K562 (cell line): ENCODE data around the gene SERGEF. TPM values are rescaled to one million over a fixed set of nuclear protein-coding genes. Genes with fewer than 3 reads are reported as not detected.

Experiments used
- ATAC-seq: fragments of 200-7000 bp; cut with Tn5 transposase; 3 replicates; pipeline ENCODE4 v1.9.1; 2020; ENCODE audit warnings: moderate library complexity
- BruUV-seq: library from RNA; stranded (reverse); fragments of 400-500 nt; replicated peaks from 2 replicates; lab custom pipeline; 2021; lab: Mats Ljungman, UMichigan
- CTCF ChIA-PET: fragments of 300-600 bp; formaldehyde crosslinking; extraction: SDS; loops from one replicate; lab custom pipeline; 2021; ENCODE audit warnings: low intra/inter-chr PET ratio; lab: Yijun Ruan, JAX
- POLR2A ChIA-PET: fragments of 300-600, 350-650 bp; sonication (Branson Sonifier 250); formaldehyde crosslinking; extraction: SDS; loops from one replicate; lab custom pipeline; 2021; ENCODE audit warnings: antibody characterized with exemption, inconsistent platforms; lab: Yijun Ruan, JAX
- DNase-seq, 4 experiments: peaks; one replicate each; pipeline versions ENCODE4 v3.0.0 to v3.0.0-alpha.2; 2011 to 2018; ENCODE audit warnings: low spot score in 3 of 4, mixed read lengths in 3 of 4; ENCODE audit errors: extremely low read depth in 1 of 4
- FAIRE-seq: peaks from 2 replicates; lab custom pipeline; 2011; peaks lifted over from hg19 to GRCh38; lab: Jason Lieb, UNC
- H2AFZ ChIP-seq: 2 replicates; pipeline ENCODE4 v1.6.0; 2011; ENCODE audit warnings: low read depth, low read length, control low read depth, inconsistent platforms
- H3K27ac ChIP-seq: fragments of 200-600 bp; 3 replicates; pipeline ENCODE4 v1.8.0; 2011; ENCODE audit warnings: low read depth, mild to moderate bottlenecking, control low read depth, inconsistent platforms, low read length, moderate library complexity, mixed read lengths; ENCODE audit errors: extremely low read depth
- H3K27me3 ChIP-seq, 2 experiments: fragments of 300-600 bp in 1 of 2; 2 replicates in 1 of 2; 3 replicates in 1 of 2; pipeline versions ENCODE4 v1.6.0 to v1.8.0; 2011; ENCODE audit warnings: inconsistent platforms in 2 of 2, low read length in 2 of 2, mild to moderate bottlenecking in 1 of 2, mixed read lengths in 1 of 2, moderate library complexity in 1 of 2; ENCODE audit not compliant: control insufficient read depth in 2 of 2, insufficient read depth in 2 of 2
- H3K36me3 ChIP-seq: fragments of 300-600 bp; 3 replicates; pipeline ENCODE4 v1.8.0; 2011; ENCODE audit warnings: mild to moderate bottlenecking, low read length, inconsistent platforms; ENCODE audit not compliant: control insufficient read depth, insufficient read depth
- H3K4me1 ChIP-seq, 2 experiments: fragments of 200-600 bp in 1 of 2; replicated peaks in 1 of 2; 2 replicates in 1 of 2; 3 replicates in 1 of 2; pipeline versions ENCODE4 v1.5.1 to v1.8.0; 2011; ENCODE audit warnings: inconsistent platforms in 2 of 2, low read length in 2 of 2, mild to moderate bottlenecking in 1 of 2, mixed read lengths in 1 of 2, moderate library complexity in 1 of 2; ENCODE audit not compliant: control insufficient read depth in 2 of 2, insufficient read depth in 2 of 2
- H3K4me2 ChIP-seq: 2 replicates; pipeline ENCODE4 v1.6.1; 2011; ENCODE audit warnings: low read length, control low read depth, inconsistent platforms, mixed read lengths; ENCODE audit not compliant: insufficient read depth
- H3K4me3 ChIP-seq: fragments of 200-600 bp; sonication (generic), shearing (Covaris generic); 2 replicates; pipeline ENCODE4 v1.5.1; 2016; ENCODE audit warnings: control low read depth, inconsistent platforms
- H3K79me2 ChIP-seq: fragments of 200-600 bp; 3 replicates; pipeline ENCODE4 v1.8.0; 2011; ENCODE audit warnings: low read length, inconsistent platforms; ENCODE audit not compliant: control insufficient read depth, insufficient read depth
- H3K9ac ChIP-seq, 2 experiments: 2 replicates each; pipeline versions ENCODE4 v1.6.0 to v1.6.1; 2011; ENCODE audit warnings: low read depth in 2 of 2, low read length in 2 of 2, control low read depth in 1 of 2, inconsistent platforms in 1 of 2, mild to moderate bottlenecking in 1 of 2, mixed read lengths in 1 of 2; ENCODE audit not compliant: insufficient read depth in 1 of 2
- H3K9me1 ChIP-seq: one replicate; pipeline ENCODE4 v1.6.0; 2011; ENCODE audit warnings: inconsistent platforms, mild to moderate bottlenecking, low read length, moderate library complexity; ENCODE audit not compliant: control insufficient read depth, insufficient read depth
- H3K9me3 ChIP-seq: replicated peaks from 2 replicates; pipeline ENCODE4 v1.5.1; 2011; ENCODE audit warnings: low read depth, low read length, inconsistent platforms; ENCODE audit not compliant: control insufficient read depth, insufficient read depth
- H4K20me1 ChIP-seq: replicated peaks from 2 replicates; pipeline ENCODE4 v1.6.1; 2011; ENCODE audit warnings: low read length, inconsistent platforms, mixed read lengths; ENCODE audit not compliant: control insufficient read depth, insufficient read depth
- BCOR ChIP-seq: fragments of 450-650 bp; IDR thresholded peaks from 2 replicates; pipeline ENCODE4 v1.6.1; 2016
- ESRRA ChIP-seq: fragments of 450-650 bp; IDR thresholded peaks from 2 replicates; pipeline ENCODE4 v1.6.1; 2014; ENCODE audit warnings: low read depth, mild to moderate bottlenecking, moderate library complexity, borderline replicate concordance
- RB1 ChIP-seq: fragments of 450-650 bp; IDR thresholded peaks from 2 replicates; pipeline ENCODE4 v1.6.1; 2017; ENCODE audit warnings: low read depth, mild to moderate bottlenecking
- RBM25 ChIP-seq: fragments of 200-400 bp; formaldehyde crosslinking; IDR thresholded peaks from 2 replicates; pipeline ENCODE4 v1.6.1; 2018; ENCODE audit warnings: low read length, low read depth, moderate library complexity; ENCODE audit not compliant: severe bottlenecking
- SPI1 ChIP-seq: IDR thresholded peaks from 2 replicates; pipeline ENCODE4 v1.6.1; 2011; ENCODE audit warnings: low read depth, low read length, control low read depth, borderline replicate concordance
- ZFP36 ChIP-seq: fragments of 150-350 bp; IDR thresholded peaks from 2 replicates; pipeline ENCODE4 v1.6.1; 2018; ENCODE audit warnings: low read length, low read depth; ENCODE audit not compliant: partially characterized antibody
- WGBS: fragments of 100-300 bp; shearing (Covaris generic); methylation state at CpG from one replicate; pipeline ENCODE4 v1.1.6; 2016; ENCODE audit warnings: low coverage, mixed read lengths; ENCODE audit not compliant: insufficient coverage; ENCODE audit errors: missing lambda C conversion rate; 5-methylcytosine and 5-hydroxymethylcytosine counted together
- in situ Hi-C: fragments of 300-500 bp; cut with MboI; formaldehyde crosslinking; loops from 4 replicates; pipeline ENCODE4 v1.15.0; 2018; ENCODE audit warnings: inconsistent platforms, mixed read lengths
- intact Hi-C: fragments of 100-400 bp; cut with micrococcal nuclease; formaldehyde crosslinking; loops from 2 replicates; pipeline ENCODE4 v1.14.2; 2022
- polyA plus RNA-seq, 8 experiments: library from polyadenylated mRNA; depleted of rRNA in 4 of 8; stranded (reverse) in 5 of 8; unstranded in 3 of 8; fragments of >200 nt; fragmentation: Nextera tagmentation in 2 of 8; fragmentation: Illumina TruSeq in 1 of 8; extraction: Ambion mirVana in 2 of 8; extraction: Trizol in 1 of 8; gene quantifications; 2 replicates each; pipeline versions ENCODE4 v1.2.1 to v1.2.3, GENCODE V29; 2011 to 2014; ENCODE audit warnings: inconsistent platforms in 1 of 8, missing spikeins in 1 of 8
- total RNA-seq, 7 experiments: library from RNA; depleted of rRNA in 6 of 7; stranded (reverse); fragments of >200 nt in 6 of 7; fragmentation: Illumina TruSeq in 2 of 7; extraction: Trizol in 2 of 7; gene quantifications; 2 replicates each; pipeline versions ENCODE4 v1.2.1 to v1.2.3, GENCODE V29; 2011 to 2021; ENCODE audit warnings: low replicate concordance in 1 of 7

The SERGEF gene
- total and polyA plus RNA-seq, 9 of the 15 experiments (the other 6 are each of a cell fraction or from before 2014, with no cell fraction given) = 10.2 to 28.0 (median 19.9) TPM

GRCh38 chr11:17764446-17765218 lies 248.2 kb downstream of the SERGEF start:
- intact Hi-C loops (loop anchor here (5.0 kb wide), 1 partner anchor 68 kb away; no protein-coding TSS in a partner anchor), in situ Hi-C loops (loop anchor here (5.0 kb wide), 1 partner anchor 213 kb away; no protein-coding TSS in a partner anchor)
- ATAC-seq = no peak
- Histone ChIP-seq H4K20me1 (peaks cover 12% of the 10 kb centered on the region; the same call in 1 of the 2 replicates), H3K79me2 (no peaks in the 10 kb centered on the region), H2AFZ (no peak overlapping the region), H3K4me2 (no peak overlapping the region), H3K9ac (no peak overlapping the region), H3K4me1 (peaks cover under 1 to 5% of the 10 kb centered on the region in 2 experiments; a peak in 1 of 5 replicates), H3K9me3 (no peaks in the 10 kb centered on the region), H3K36me3 (no peaks in the 10 kb centered on the region), H3K27ac (no peak overlapping the region), H3K4me3 (no peak overlapping the region), H3K9me1 (no peaks in the 10 kb centered on the region), H3K27me3 (peaks cover 0 to 26% of the 10 kb centered on the region in 2 experiments; a peak in 3 of 5 replicates)
- CTCF ChIA-PET = no interaction called here
- DNase-seq = no peak
- peak; percentile 66 for TF ChIP-seq BCOR
- TF ChIP-seq ESRRA = no peak
- peak; percentile 63 for TF ChIP-seq ZFP36
- no peak for TF ChIP-seq RB1
- no peak for TF ChIP-seq SPI1
- TF ChIP-seq RBM25 = peak; percentile 39
- no peak for FAIRE-seq
- BruUV-seq = no TSS peak
- POLR2A ChIA-PET = no interaction called here
- WGBS = 17% methylated on average over 10 of the region's 19 CpGs
